HCT116 (cell line): Measurements from ENCODE around the gene RTN4RL1. TPM values are rescaled to one million over a fixed set of nuclear protein-coding genes. Genes with fewer than 3 reads are reported as not detected.

ENCODE experiments used
- ATAC-seq: fragments of 200-7000 bp; cut with Tn5 transposase; 2 replicates; pipeline ENCODE4 v1.9.1; 2020; ENCODE audit warnings: mild to moderate bottlenecking, moderate library complexity
- BruUV-seq: library from RNA; stranded (reverse); fragments of 400-500 nt; replicated peaks from 2 replicates; lab custom pipeline; 2021; lab: Mats Ljungman, UMichigan
- CTCF ChIA-PET: fragments of 300-600 bp; sonication (Branson Sonifier 250); formaldehyde crosslinking; loops from one replicate; lab custom pipeline; 2021; ENCODE audit warnings: antibody characterized with exemption; lab: Charles Lee
- POLR2A ChIA-PET: fragments of 300-600, 350-600 bp; sonication (Branson Sonifier 250); formaldehyde crosslinking; loops from one replicate; lab custom pipeline; 2021; ENCODE audit warnings: antibody characterized with exemption; lab: Charles Lee
- RAD21 ChIA-PET, 2 experiments: fragments of 300-600 bp; sonication (Branson Sonifier 250); formaldehyde crosslinking; loops; one replicate each; lab custom pipeline; 2023; ENCODE audit warnings: low total read pairs in 2 of 2; ENCODE audit not compliant: uncharacterized antibody in 2 of 2, unreplicated experiment in 2 of 2, low non-redundant PET in 1 of 2; lab: Charles Lee
- DNase-seq: peaks from one replicate; pipeline ENCODE4 v3.0.0-alpha.2; 2010; ENCODE audit warnings: low read depth, low spot score
- H2AFZ ChIP-seq: fragments of 200-600 bp; shearing (Covaris generic), sonication (generic); 2 replicates; pipeline ENCODE4 v1.6.1; 2017; ENCODE audit warnings: low read depth, mixed run types, mixed read lengths, antibody characterized with exemption, low read length; ENCODE audit not compliant: poor library complexity, severe bottlenecking
- H3K27ac ChIP-seq: 2 replicates; pipeline ENCODE4 v1.5.1; 2012; ENCODE audit warnings: low read depth, low read length
- H3K27me3 ChIP-seq: fragments of 200-600 bp; sonication (generic); 2 replicates; pipeline ENCODE4 v1.6.1; 2016; ENCODE audit warnings: mixed run types, low read length, mixed read lengths; ENCODE audit not compliant: insufficient read depth
- H3K36me3 ChIP-seq, 2 experiments: fragments of 200-500 bp in 1 of 2; fragments of 200-600 bp in 1 of 2; sonication (Bioruptor generic) in 1 of 2; sonication (generic) in 1 of 2; 2 replicates each; pipeline versions ENCODE4 v1.5.1 to v1.6.1; 2014 to 2016; ENCODE audit warnings: low read length in 2 of 2, inconsistent platforms in 1 of 2, mixed read lengths in 1 of 2, mixed run types in 1 of 2; ENCODE audit not compliant: insufficient read depth in 2 of 2, control insufficient read depth in 1 of 2
- H3K4me1 ChIP-seq, 2 experiments: fragments of 200-600 bp in 1 of 2; sonication (generic) in 1 of 2; 2 replicates each; pipeline versions ENCODE4 v1.5.1 to v1.6.1; 2012 to 2017; ENCODE audit warnings: low read length in 2 of 2, inconsistent platforms in 1 of 2, mild to moderate bottlenecking in 1 of 2, mixed read lengths in 1 of 2, mixed run types in 1 of 2, moderate library complexity in 1 of 2; ENCODE audit not compliant: insufficient read depth in 2 of 2, control insufficient read depth in 1 of 2
- H3K4me2 ChIP-seq: fragments of 200-600 bp; sonication (generic); 2 replicates; pipeline ENCODE4 v1.6.1; 2017; ENCODE audit warnings: mixed run types, low read length, mixed read lengths
- H3K4me3 ChIP-seq, 2 experiments: fragments of 200-600 bp in 1 of 2; sonication (generic) in 1 of 2; replicated peaks in 1 of 2; 2 replicates each; pipeline ENCODE4 v1.5.1; 2011 to 2016; ENCODE audit warnings: low read length in 2 of 2, control low read depth in 1 of 2, low read depth in 1 of 2, mild to moderate bottlenecking in 1 of 2, mixed read lengths in 1 of 2, mixed run types in 1 of 2
- H3K79me2 ChIP-seq: fragments of 200-600 bp; sonication (generic); 2 replicates; pipeline ENCODE4 v1.6.1; 2017; ENCODE audit warnings: mild to moderate bottlenecking, mixed run types, low read length, moderate library complexity, mixed read lengths; ENCODE audit not compliant: insufficient read depth
- H3K9ac ChIP-seq: fragments of 200-600 bp; sonication (generic); 2 replicates; pipeline ENCODE4 v1.6.1; 2016; ENCODE audit warnings: low read length, mixed read lengths
- H3K9me2 ChIP-seq: fragments of 200-600 bp; sonication (generic), shearing (Covaris generic); 2 replicates; pipeline ENCODE4 v1.6.1; 2017; ENCODE audit warnings: mixed run types, mild to moderate bottlenecking, moderate library complexity; ENCODE audit not compliant: insufficient read depth
- H3K9me3 ChIP-seq, 2 experiments: fragments of 200-500 bp in 1 of 2; fragments of 200-600 bp in 1 of 2; sonication (Bioruptor generic) in 1 of 2; sonication (generic) in 1 of 2; 2 replicates each; pipeline ENCODE4 v1.6.1; 2014 to 2017; ENCODE audit warnings: low read length in 2 of 2, mixed read lengths in 2 of 2, inconsistent platforms in 1 of 2, low read depth in 1 of 2, mild to moderate bottlenecking in 1 of 2, mixed run types in 1 of 2, moderate library complexity in 1 of 2; ENCODE audit not compliant: control insufficient read depth in 1 of 2, insufficient read depth in 1 of 2
- H4K20me1 ChIP-seq: fragments of 200-600 bp; sonication (generic), shearing (Covaris generic); 2 replicates; pipeline ENCODE4 v1.6.1; 2017; ENCODE audit warnings: mixed run types, mild to moderate bottlenecking, moderate library complexity; ENCODE audit not compliant: insufficient read depth
- CBX3 ChIP-seq: IDR thresholded peaks from 2 replicates; pipeline ENCODE4 v1.6.1; 2012; ENCODE audit warnings: low read depth
- ELF1 ChIP-seq: IDR thresholded peaks from 2 replicates; pipeline ENCODE4 v1.6.1; 2012; ENCODE audit warnings: low read depth, borderline replicate concordance
- EZH2 ChIP-seq: fragments of 200-600 bp; sonication (generic); IDR thresholded peaks from 2 replicates; pipeline ENCODE4 v1.6.1; 2017; ENCODE audit warnings: antibody characterized with exemption, mixed run types
- JUND ChIP-seq: IDR thresholded peaks from 2 replicates; pipeline ENCODE4 v1.6.1; 2012
- RAD21 ChIP-seq: IDR thresholded peaks from 2 replicates; pipeline ENCODE4 v1.6.1; 2012; ENCODE audit warnings: low read depth, mild to moderate bottlenecking
- SIN3A ChIP-seq: IDR thresholded peaks from 2 replicates; pipeline ENCODE4 v1.6.1; 2012; ENCODE audit warnings: low read depth
- SP1 ChIP-seq: IDR thresholded peaks from 2 replicates; pipeline ENCODE4 v1.6.1; 2012; ENCODE audit warnings: low read depth
- ZFX ChIP-seq: fragments of 450-650 bp; IDR thresholded peaks from 2 replicates; pipeline ENCODE4 v1.6.1; 2017
- intact Hi-C: fragments of 100-400 bp; cut with micrococcal nuclease; formaldehyde crosslinking; loops from 2 replicates; pipeline ENCODE4 v1.10.0; 2022
- total RNA-seq: library from RNA; stranded (reverse); gene quantifications from one replicate; pipeline ENCODE4 v1.2.1, GENCODE V29; 2021; ENCODE audit not compliant: unreplicated experiment
- TF ChIP-seq, protein P1 (sequence below), 3 experiments: fragments of 200-600 bp in 1 of 3; sonication (generic) in 1 of 3; IDR thresholded peaks in 2 of 3; conservative IDR thresholded peaks in 1 of 3; 2 replicates each; pipeline ENCODE4 v1.5.1; 2012 to 2017; ENCODE audit warnings: low read depth in 2 of 3, low read length in 2 of 3, antibody characterized with exemption in 1 of 3, borderline replicate concordance in 1 of 3, control low read depth in 1 of 3, mild to moderate bottlenecking in 1 of 3, mixed read lengths in 1 of 3, mixed run types in 1 of 3, moderate library complexity in 1 of 3; ENCODE audit not compliant: insufficient read depth in 1 of 3

Gene RTN4RL1
- total RNA-seq, 1 experiment from 2014 or later = 3.7 TPM

DNA sequence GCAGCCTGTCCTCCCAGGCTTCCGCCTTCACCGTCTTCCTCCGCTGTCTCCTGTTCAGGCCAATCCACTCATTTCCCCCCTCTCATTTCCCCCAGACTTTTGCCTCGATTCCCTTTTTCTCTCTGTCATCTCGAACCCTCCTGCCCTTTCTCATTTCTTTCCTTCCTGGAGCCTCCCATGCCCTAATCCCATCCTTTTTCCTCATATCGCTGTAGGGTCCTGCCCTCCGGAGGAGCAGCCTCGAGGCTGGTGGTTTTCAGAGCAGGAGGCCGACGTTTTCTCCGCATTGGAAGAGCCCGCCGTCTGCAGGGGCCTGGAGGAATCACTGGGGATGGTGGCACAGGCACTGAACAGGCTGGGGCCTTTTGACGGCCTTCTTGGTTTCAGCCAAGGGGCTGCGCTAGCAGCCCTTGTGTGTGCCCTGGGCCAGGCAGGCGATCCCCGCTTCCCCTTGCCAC is 17.3 kb upstream of the RTN4RL1 start:
- H3K4me1 ChIP-seq = peaks cover 17 to 36% of the 10 kb centered on the region in 2 experiments
- 0 out of 4 replicates have a peak, but pooled peaks cover 0 to 3% of the 10 kb centered on the region in 2 experiments for H3K36me3 ChIP-seq
- intact Hi-C loops = no loop called here
- ATAC-seq (peak; percentile 32), DNase-seq (no peak)
- peak overlapping the region; percentile 94 to 96 for H3K4me3 ChIP-seq
- H3K27me3 ChIP-seq = no peaks in the 10 kb centered on the region
- 0 out of 2 replicates have a peak, but pooled peaks have one; percentile 26 for TF ChIP-seq RAD21
- TF ChIP-seq JUND = no peak
- TF ChIP-seq ZFX = 0 out of 2 replicates have a peak, but pooled peaks have one; percentile 24
- TF ChIP-seq ELF1 = no peak
- no peak for TF ChIP-seq EZH2
- no peak for TF ChIP-seq SP1
- TF ChIP-seq, protein P1, sequence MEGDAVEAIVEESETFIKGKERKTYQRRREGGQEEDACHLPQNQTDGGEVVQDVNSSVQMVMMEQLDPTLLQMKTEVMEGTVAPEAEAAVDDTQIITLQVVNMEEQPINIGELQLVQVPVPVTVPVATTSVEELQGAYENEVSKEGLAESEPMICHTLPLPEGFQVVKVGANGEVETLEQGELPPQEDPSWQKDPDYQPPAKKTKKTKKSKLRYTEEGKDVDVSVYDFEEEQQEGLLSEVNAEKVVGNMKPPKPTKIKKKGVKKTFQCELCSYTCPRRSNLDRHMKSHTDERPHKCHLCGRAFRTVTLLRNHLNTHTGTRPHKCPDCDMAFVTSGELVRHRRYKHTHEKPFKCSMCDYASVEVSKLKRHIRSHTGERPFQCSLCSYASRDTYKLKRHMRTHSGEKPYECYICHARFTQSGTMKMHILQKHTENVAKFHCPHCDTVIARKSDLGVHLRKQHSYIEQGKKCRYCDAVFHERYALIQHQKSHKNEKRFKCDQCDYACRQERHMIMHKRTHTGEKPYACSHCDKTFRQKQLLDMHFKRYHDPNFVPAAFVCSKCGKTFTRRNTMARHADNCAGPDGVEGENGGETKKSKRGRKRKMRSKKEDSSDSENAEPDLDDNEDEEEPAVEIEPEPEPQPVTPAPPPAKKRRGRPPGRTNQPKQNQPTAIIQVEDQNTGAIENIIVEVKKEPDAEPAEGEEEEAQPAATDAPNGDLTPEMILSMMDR (IDR thresholded peaks at IDR 0.05 in 2 of 3, conservative IDR thresholded peaks at IDR 0.05 in 1 of 3; ENCODE audit: borderline replicate concordance in 1 of 3, insufficient read depth in 1 of 3, low read depth in 2 of 3, low read length in 2 of 3) = peak in 1 of 3 experiments; percentile 40; a peak in 4 of 6 replicates
- TF ChIP-seq SIN3A = no peak; the same call in 1 of the 2 replicates
- TF ChIP-seq CBX3 = no peak
- H3K79me2 ChIP-seq = peaks cover 20% of the 10 kb centered on the region; the same call in 1 of the 2 replicates
- H3K9me3 ChIP-seq = no peaks in the 10 kb centered on the region
- ChIA-PET RAD21 (no interaction called here), CTCF (interaction anchor here (1.0 to 1.8 kb wide), 2 partner anchors 17 to 202 kb away, joined by 3 to 7 read pairs; partner anchors contain the start of gene RTN4RL1), POLR2A (no interaction called here)
- BruUV-seq = no TSS peak
- no peaks in the 10 kb centered on the region for H4K20me1 ChIP-seq
- H3K4me2 ChIP-seq = peak overlapping the region; percentile 93
- no peak overlapping the region for H2AFZ ChIP-seq
- H3K27ac ChIP-seq = peak overlapping the region; percentile 83
- peak overlapping the region; percentile 91 for H3K9ac ChIP-seq
- H3K9me2 ChIP-seq = no peaks in the 10 kb centered on the region
